ENCODE data around the gene PTBP1.

- TF ChIP-seq, protein P1, sequence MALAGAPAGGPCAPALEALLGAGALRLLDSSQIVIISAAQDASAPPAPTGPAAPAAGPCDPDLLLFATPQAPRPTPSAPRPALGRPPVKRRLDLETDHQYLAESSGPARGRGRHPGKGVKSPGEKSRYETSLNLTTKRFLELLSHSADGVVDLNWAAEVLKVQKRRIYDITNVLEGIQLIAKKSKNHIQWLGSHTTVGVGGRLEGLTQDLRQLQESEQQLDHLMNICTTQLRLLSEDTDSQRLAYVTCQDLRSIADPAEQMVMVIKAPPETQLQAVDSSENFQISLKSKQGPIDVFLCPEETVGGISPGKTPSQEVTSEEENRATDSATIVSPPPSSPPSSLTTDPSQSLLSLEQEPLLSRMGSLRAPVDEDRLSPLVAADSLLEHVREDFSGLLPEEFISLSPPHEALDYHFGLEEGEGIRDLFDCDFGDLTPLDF (CRISPR knock-in tag; IDR thresholded peaks at IDR 0.05) = no peak
- no peak for TF ChIP-seq JUN (CRISPR knock-in tag; IDR thresholded peaks at IDR 0.05)
- TF ChIP-seq ZNF121 (CRISPR knock-in tag; IDR thresholded peaks at IDR 0.05) = no peak
- TF ChIP-seq, protein P2, sequence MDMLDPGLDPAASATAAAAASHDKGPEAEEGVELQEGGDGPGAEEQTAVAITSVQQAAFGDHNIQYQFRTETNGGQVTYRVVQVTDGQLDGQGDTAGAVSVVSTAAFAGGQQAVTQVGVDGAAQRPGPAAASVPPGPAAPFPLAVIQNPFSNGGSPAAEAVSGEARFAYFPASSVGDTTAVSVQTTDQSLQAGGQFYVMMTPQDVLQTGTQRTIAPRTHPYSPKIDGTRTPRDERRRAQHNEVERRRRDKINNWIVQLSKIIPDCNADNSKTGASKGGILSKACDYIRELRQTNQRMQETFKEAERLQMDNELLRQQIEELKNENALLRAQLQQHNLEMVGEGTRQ (CRISPR knock-in tag; IDR thresholded peaks at IDR 0.05) = no peak
- no peak for TF ChIP-seq CTCF (IDR thresholded peaks at IDR 0.05)
These were observed 38.1 kb downstream of the PTBP1 start for GRCh38 chr19:835210-835810.
